ENCODE measurements around the gene GDF9. TPM values are rescaled to one million over a fixed set of nuclear protein-coding genes. Genes with fewer than 3 reads are reported as not detected.

GDF9 gene
- total RNA-seq, 4 donors from 2014 or later: 0.26 to 0.40 TPM; not detected in 2

DNA sequence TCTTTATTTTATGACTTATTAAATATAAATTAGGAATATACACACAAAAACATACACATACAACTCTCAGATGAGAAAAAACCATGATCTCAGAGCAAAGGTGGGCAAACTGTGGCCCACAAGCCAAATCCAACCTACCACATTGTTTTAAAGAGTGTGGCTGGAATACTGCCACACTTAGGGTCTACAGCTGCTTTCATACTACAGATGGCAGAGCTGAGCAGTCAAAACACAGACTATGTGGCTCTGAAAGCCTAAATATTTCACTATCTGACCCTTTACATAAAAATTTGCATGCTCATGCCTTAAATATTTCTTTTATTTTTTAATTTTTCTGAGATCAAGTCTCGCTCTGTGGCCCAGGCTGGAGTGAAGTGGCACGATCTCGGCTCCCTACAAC lies 35.5 kb upstream of the GDF9 start:
- no peak for DNase-seq
- intact Hi-C loops (cut with DNase I): no loop called here
- Histone ChIP-seq H3K27ac (no peak overlapping the region), H3K9me3 (no peaks in the 10 kb centered on the region), H3K36me3 (peaks cover 5 to 75% (median 35%) of the 10 kb centered on the region in 3 donors), H3K4me3 (no peak overlapping the region), H3K27me3 (no peaks in the 10 kb centered on the region), H3K4me1 (no peaks in the 10 kb centered on the region)
- WGBS, 2 donors: 96 to 97% methylated on average over 3 of the region's 3 CpGs
- TF ChIP-seq, protein P1, sequence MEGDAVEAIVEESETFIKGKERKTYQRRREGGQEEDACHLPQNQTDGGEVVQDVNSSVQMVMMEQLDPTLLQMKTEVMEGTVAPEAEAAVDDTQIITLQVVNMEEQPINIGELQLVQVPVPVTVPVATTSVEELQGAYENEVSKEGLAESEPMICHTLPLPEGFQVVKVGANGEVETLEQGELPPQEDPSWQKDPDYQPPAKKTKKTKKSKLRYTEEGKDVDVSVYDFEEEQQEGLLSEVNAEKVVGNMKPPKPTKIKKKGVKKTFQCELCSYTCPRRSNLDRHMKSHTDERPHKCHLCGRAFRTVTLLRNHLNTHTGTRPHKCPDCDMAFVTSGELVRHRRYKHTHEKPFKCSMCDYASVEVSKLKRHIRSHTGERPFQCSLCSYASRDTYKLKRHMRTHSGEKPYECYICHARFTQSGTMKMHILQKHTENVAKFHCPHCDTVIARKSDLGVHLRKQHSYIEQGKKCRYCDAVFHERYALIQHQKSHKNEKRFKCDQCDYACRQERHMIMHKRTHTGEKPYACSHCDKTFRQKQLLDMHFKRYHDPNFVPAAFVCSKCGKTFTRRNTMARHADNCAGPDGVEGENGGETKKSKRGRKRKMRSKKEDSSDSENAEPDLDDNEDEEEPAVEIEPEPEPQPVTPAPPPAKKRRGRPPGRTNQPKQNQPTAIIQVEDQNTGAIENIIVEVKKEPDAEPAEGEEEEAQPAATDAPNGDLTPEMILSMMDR (IDR thresholded peaks at IDR 0.05): no peak
- no peak for TF ChIP-seq POLR2A (IDR thresholded peaks at IDR 0.05)

DNA sequence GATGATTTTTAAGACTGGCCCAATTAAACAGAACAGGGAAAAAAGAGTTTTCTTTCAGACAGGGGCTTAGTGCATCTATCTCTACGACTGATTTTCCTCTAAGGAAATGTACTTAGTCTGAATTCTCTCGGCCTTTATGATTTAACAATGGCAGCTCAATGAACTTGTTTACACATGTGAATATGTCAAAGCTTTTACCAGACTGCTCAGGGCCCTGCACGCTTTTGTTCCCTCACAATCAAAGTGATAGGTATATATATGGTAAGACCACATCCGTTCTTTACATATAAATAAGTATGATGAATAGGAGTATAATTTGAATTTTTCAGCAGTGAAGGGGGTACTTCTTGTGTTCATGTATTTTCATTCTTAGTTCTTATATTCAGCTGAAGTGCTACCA lies 34.8 kb upstream of the GDF9 start:
- Histone ChIP-seq H3K4me3 (no peak overlapping the region), H3K9me3 (no peaks in the 10 kb centered on the region), H3K27me3 (no peaks in the 10 kb centered on the region), H3K4me1 (no peaks in the 10 kb centered on the region), H3K27ac (no peak overlapping the region), H3K36me3 (peaks cover 12 to 81% (median 42%) of the 10 kb centered on the region in 3 donors)
- WGBS, 2 donors: 66 to 70% methylated on average over 4 of the region's 4 CpGs
- DNase-seq: no peak
- TF ChIP-seq POLR2A (IDR thresholded peaks at IDR 0.05): no peak
- TF ChIP-seq, protein P1 (IDR thresholded peaks at IDR 0.05): no peak
- intact Hi-C loops (cut with DNase I): no loop called here

DNA sequence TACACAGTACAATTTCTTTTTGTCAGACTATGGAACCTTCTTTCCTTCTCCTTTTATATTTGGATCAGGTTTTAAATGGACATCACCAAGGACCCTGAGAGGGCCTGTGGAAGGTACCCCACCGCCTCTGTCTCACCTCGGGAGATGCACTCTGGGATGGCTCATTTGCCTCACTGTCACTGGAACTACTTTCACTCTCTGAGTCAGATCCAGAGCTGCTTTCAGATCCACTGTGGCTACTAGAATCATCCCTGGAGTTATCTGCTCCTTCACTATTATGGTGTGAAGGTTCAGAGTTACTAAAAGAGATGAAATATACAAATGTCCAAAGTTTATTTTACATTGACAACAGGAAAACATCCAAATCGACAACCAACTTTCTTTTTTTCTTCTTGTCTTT lies 31.8 kb upstream of the GDF9 start:
- DNase-seq: no peak
- 59 to 64% methylated on average over 3 of the region's 3 CpGs for WGBS, 2 donors
- H3K4me1 ChIP-seq: no peaks in the 10 kb centered on the region
- H3K36me3 ChIP-seq: peaks cover 13 to 100% (median 47%) of the 10 kb centered on the region in 3 donors
- no peak overlapping the region for H3K4me3 ChIP-seq
- no peak overlapping the region for H3K27ac ChIP-seq
- TF ChIP-seq POLR2A (IDR thresholded peaks at IDR 0.05): no peak
- TF ChIP-seq, protein P1 (IDR thresholded peaks at IDR 0.05): no peak
- intact Hi-C loops (cut with DNase I): no loop called here
- H3K27me3 ChIP-seq: no peaks in the 10 kb centered on the region
- H3K9me3 ChIP-seq: no peaks in the 10 kb centered on the region

DNA sequence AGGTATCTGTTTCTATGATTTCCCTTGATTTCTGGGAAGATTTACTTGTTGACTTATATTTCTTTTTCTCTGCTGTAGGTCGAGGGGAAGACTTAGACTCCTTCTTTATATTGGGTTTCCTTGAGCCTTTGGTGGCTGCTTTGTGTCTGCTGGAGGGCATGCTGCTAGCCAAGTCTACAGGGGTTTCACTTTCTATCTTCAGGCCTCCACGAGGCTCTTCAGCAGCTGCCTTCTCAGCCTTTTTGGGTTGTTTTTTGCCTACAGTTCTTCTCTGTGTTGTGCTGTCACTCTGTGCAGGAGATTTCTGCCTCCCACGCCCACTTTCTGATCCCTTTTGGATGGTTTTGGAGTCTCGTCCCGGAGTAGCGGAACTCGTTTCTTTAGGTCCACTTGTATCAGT lies 30.4 kb upstream of the GDF9 start:
- TF ChIP-seq, protein P1 (IDR thresholded peaks at IDR 0.05): no peak
- TF ChIP-seq POLR2A (IDR thresholded peaks at IDR 0.05): no peak
- intact Hi-C loops (cut with DNase I): no loop called here
- no peak for DNase-seq
- Histone ChIP-seq H3K36me3 (peaks cover 13 to 100% (median 50%) of the 10 kb centered on the region in 3 donors), H3K27me3 (no peaks in the 10 kb centered on the region), H3K27ac (no peak overlapping the region), H3K9me3 (no peaks in the 10 kb centered on the region), H3K4me3 (no peak overlapping the region), H3K4me1 (no peaks in the 10 kb centered on the region)
- WGBS, 2 donors: 80 to 81% methylated on average over 7 of the region's 7 CpGs

DNA sequence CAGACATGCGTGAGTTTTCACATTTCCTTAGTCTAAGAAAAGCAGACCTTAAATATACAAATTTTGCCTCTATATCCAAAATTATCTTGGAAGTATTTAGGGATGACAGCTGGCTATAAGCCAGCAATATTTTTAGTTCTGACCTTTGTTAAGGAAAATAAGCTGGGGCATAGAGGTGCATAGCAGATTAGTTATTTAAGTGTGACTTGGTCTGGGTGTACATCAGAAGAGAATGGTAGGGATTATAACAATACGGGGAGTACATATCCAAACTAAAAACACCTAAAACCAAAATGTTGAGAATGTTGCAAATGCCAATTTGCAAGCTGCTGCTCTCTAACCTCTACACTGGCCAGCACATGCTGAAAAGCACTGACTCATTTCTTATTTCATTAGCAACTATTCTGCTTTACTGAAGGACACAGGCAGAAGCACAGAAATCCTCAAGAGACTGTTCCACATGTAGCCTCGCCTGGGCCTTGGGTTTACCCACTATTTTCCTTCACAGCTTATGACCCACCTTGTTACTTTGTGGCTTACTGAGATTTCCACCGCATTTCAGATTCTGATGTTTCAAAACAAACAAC lies 29.5 kb upstream of the GDF9 start:
- TF ChIP-seq, protein P1 (IDR thresholded peaks at IDR 0.05): no peak
- no peak for TF ChIP-seq POLR2A (IDR thresholded peaks at IDR 0.05)
- no peak for DNase-seq
- intact Hi-C loops (cut with DNase I): no loop called here
- Histone ChIP-seq H3K4me3 (no peak overlapping the region), H3K4me1 (no peaks in the 10 kb centered on the region), H3K36me3 (peaks cover 13 to 100% (median 51%) of the 10 kb centered on the region in 3 donors), H3K27me3 (no peaks in the 10 kb centered on the region), H3K27ac (no peak overlapping the region), H3K9me3 (no peaks in the 10 kb centered on the region)
- 86 to 87% methylated on average over 4 of the region's 4 CpGs for WGBS, 2 donors
